Measurements from ENCODE around the gene TUBGCP3. TPM values are rescaled to one million over a fixed set of nuclear protein-coding genes. Genes with fewer than 3 reads are reported as not detected.

The TUBGCP3 gene
- total RNA-seq, 1 experiment from 2014 or later: 51.4 TPM

- H3K27me3 ChIP-seq (ENCODE audit: insufficient read depth, low read length): no peaks in the 10 kb centered on the region
- ChIA-PET RAD21 (ENCODE audit: low non-redundant PET in 1 of 2, low total read pairs in 2 of 2, uncharacterized antibody in 2 of 2, unreplicated experiment in 2 of 2) (no interaction called here), CTCF (no interaction called here), POLR2A (no interaction called here)
- H4K20me1 ChIP-seq (ENCODE audit: insufficient read depth): no peaks in the 10 kb centered on the region
- TF ChIP-seq FOSL1 (IDR thresholded peaks at IDR 0.05; ENCODE audit: low read depth): no peak
- no peak for DNase-seq (ENCODE audit: low read depth, low spot score)
- no peak overlapping the region for H2AFZ ChIP-seq (ENCODE audit: low read depth, low read length, poor library complexity, severe bottlenecking)
- no peak for ATAC-seq
- H3K27ac ChIP-seq (ENCODE audit: low read depth, low read length): no peak overlapping the region
- H3K9me3 ChIP-seq (ENCODE audit: control insufficient read depth in 1 of 2, insufficient read depth in 1 of 2, low read depth in 1 of 2, low read length in 2 of 2): no peaks in the 10 kb centered on the region
- BruUV-seq (replicated peaks): no TSS peak
- H3K4me3 ChIP-seq (replicated peaks in 1 of 2; ENCODE audit: low read depth in 1 of 2, low read length in 2 of 2): no peak overlapping the region
- H3K9me2 ChIP-seq (ENCODE audit: insufficient read depth): no peaks in the 10 kb centered on the region
- no peaks in the 10 kb centered on the region for H3K79me2 ChIP-seq (ENCODE audit: insufficient read depth, low read length)
- H3K9ac ChIP-seq (ENCODE audit: low read length): no peak overlapping the region
- H3K36me3 ChIP-seq (ENCODE audit: control insufficient read depth in 1 of 2, insufficient read depth in 2 of 2, low read length in 2 of 2): no peaks in the 10 kb centered on the region
- H3K4me2 ChIP-seq (ENCODE audit: low read length): no peak overlapping the region
- no peaks in the 10 kb centered on the region for H3K4me1 ChIP-seq (ENCODE audit: control insufficient read depth in 1 of 2, insufficient read depth in 2 of 2, low read length in 2 of 2)
- intact Hi-C loops (cut with micrococcal nuclease): no loop called here
Measured at GRCh38 chr13:112457485-112457884, 130.5 kb downstream of the TUBGCP3 start.

DNA sequence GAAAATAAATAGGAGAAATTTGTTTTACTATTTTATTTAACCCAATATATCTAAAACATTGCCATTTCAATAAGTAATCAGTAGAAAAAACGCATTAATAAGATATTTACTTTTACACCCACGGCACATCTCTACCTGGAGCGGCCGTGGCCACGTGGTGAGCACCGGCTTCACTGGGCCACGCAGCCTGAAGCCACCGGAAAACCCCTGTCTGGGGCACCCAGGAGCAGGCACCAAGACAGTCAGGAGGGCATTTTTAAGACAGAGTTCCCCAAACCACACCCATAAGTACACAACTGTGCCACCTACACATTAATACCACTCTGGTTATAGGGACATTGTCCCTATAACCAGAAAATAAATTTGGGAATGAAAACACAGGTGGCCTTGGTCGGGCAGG, 130.9 kb downstream of the TUBGCP3 start:
- intact Hi-C loops (cut with micrococcal nuclease): no loop called here
- BruUV-seq (replicated peaks): no TSS peak
- Histone ChIP-seq H4K20me1 (ENCODE audit: insufficient read depth) (no peaks in the 10 kb centered on the region), H3K9ac (ENCODE audit: low read length) (no peak overlapping the region), H3K9me2 (ENCODE audit: insufficient read depth) (no peaks in the 10 kb centered on the region), H3K4me2 (ENCODE audit: low read length) (no peak overlapping the region), H3K36me3 (ENCODE audit: control insufficient read depth in 1 of 2, insufficient read depth in 2 of 2, low read length in 2 of 2) (no peaks in the 10 kb centered on the region), H3K79me2 (ENCODE audit: insufficient read depth, low read length) (no peaks in the 10 kb centered on the region), H3K27me3 (ENCODE audit: insufficient read depth, low read length) (no peaks in the 10 kb centered on the region), H3K4me3 (replicated peaks in 1 of 2; ENCODE audit: low read depth in 1 of 2, low read length in 2 of 2) (no peak overlapping the region), H3K27ac (ENCODE audit: low read depth, low read length) (no peak overlapping the region), H2AFZ (ENCODE audit: low read depth, low read length, poor library complexity, severe bottlenecking) (no peak overlapping the region), H3K4me1 (ENCODE audit: control insufficient read depth in 1 of 2, insufficient read depth in 2 of 2, low read length in 2 of 2) (no peaks in the 10 kb centered on the region), H3K9me3 (ENCODE audit: control insufficient read depth in 1 of 2, insufficient read depth in 1 of 2, low read depth in 1 of 2, low read length in 2 of 2) (no peaks in the 10 kb centered on the region)
- TF ChIP-seq SIN3A (IDR thresholded peaks at IDR 0.05; ENCODE audit: low read depth) (no peak), ELF1 (IDR thresholded peaks at IDR 0.05; ENCODE audit: borderline replicate concordance, low read depth) (no peak)
- ChIA-PET RAD21 (ENCODE audit: low non-redundant PET in 1 of 2, low total read pairs in 2 of 2, uncharacterized antibody in 2 of 2, unreplicated experiment in 2 of 2) (no interaction called here), CTCF (no interaction called here), POLR2A (no interaction called here)
- ATAC-seq: no peak
- no peak for DNase-seq (ENCODE audit: low read depth, low spot score)

Measured in HCT116 (cell line).